Neuron (in vitro differentiated cells): Measurements from ENCODE around the gene B4GALT1.

Source experiments
- H2AFZ ChIP-seq: one replicate; pipeline ENCODE4 v1.6.1; 2013; ENCODE audit warnings: low read depth, mild to moderate bottlenecking, inconsistent platforms, low read length, moderate library complexity
- H3K27me3 ChIP-seq: one replicate; pipeline ENCODE4 v1.6.1; 2013; ENCODE audit warnings: low read length; ENCODE audit not compliant: insufficient read depth
- H3K36me3 ChIP-seq: one replicate; pipeline ENCODE4 v1.6.1; 2013; ENCODE audit warnings: low read length; ENCODE audit not compliant: insufficient read depth
- H3K4me1 ChIP-seq: one replicate; pipeline ENCODE4 v1.6.1; 2013; ENCODE audit warnings: low read length; ENCODE audit not compliant: insufficient read depth
- H3K4me3 ChIP-seq: 2 replicates; pipeline ENCODE4 v1.5.1; 2013; ENCODE audit warnings: mild to moderate bottlenecking, low read length, moderate library complexity
- H3K9me3 ChIP-seq: one replicate; pipeline ENCODE4 v1.6.1; 2013; ENCODE audit warnings: low read length

B4GALT1 gene

DNA sequence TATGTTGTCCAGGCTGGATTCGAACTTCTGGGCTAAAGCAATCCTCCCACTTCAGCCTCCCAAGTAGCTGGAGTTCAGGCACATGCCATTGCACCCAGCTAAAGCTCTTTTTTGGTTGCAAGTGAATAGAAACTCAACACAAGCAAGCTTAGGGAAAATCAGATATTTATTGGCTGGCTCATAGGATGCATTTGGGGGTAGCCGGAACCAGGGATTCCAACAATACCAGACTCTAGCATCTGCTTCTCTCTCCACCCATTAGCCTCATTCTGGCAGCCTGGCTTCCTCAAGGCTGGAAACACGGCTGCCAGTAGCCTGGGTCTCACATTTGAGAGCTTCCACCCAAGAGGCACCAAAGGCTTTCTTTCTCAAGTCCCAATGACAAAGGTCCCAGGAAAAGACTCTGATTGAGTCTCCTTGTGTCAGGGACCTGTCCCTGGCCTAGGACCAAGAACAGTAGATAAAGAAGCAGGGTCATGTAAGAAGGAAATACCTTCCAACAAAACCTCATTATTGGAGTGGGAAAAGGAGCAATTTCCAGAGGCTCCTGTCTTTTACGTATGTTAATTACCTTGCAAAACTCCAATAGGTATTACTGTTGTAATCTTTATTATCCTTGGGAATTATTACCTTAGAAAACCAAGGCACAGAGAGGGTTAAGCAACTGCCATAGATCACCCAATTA, 23.0 kb upstream of the B4GALT1 start:
- H3K9me3 ChIP-seq: peaks cover 1% of the 10 kb centered on the region
- H2AFZ ChIP-seq: no peak overlapping the region
- no peak overlapping the region for H3K4me3 ChIP-seq
- H3K36me3 ChIP-seq: no peaks in the 10 kb centered on the region
- peaks cover 6% of the 10 kb centered on the region for H3K4me1 ChIP-seq
- peaks cover 45% of the 10 kb centered on the region for H3K27me3 ChIP-seq

DNA sequence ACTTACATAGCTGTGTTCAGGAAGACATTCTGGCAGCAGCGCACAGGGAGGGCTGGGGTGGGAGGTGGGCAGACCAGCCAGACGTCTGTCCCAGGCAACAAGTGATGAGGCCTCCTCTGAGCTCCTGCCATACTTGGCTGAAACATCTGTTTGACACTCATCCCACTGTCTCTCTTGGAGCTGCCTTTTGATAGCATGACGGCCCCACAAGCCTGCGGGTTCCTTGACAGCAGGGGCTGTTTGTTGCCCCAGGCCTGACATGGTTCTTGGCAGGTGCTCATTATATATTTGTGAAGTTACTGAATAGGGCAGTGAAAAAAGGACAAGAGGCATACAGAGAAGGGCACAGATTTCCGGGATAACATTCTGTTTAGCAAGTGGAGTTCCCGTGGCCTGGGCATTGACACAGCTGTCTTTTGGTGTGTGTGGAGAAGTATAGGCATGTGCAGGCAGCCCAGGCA, 22.2 kb upstream of the B4GALT1 start:
- H3K4me1 ChIP-seq: peaks cover 6% of the 10 kb centered on the region
- no peak overlapping the region for H3K4me3 ChIP-seq
- H3K27me3 ChIP-seq: peaks cover 46% of the 10 kb centered on the region
- peaks cover 1% of the 10 kb centered on the region for H3K9me3 ChIP-seq
- H2AFZ ChIP-seq: no peak overlapping the region
- H3K36me3 ChIP-seq: no peaks in the 10 kb centered on the region

DNA sequence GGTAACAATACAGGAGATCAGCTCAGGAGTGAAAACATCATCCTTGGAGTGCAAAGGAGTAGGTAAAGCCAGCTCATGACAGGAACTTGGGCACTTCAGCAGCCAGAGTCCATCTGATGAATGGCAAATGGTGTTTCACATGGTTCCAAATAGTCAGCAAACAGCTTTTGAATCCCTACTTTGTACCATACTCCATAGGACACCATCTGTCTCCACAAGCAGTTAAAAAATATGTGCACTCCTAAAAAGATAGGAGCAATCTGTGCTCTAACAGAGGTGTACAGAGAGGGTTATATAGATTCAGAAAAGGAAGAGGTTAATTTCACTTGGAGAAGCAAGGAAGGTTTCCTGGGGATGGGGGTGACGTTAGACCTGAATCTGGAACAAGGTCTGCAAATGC, 21.6 kb upstream of the B4GALT1 start:
- H3K4me3 ChIP-seq: no peak overlapping the region
- H2AFZ ChIP-seq: no peak overlapping the region
- H3K4me1 ChIP-seq: peaks cover 6% of the 10 kb centered on the region
- no peaks in the 10 kb centered on the region for H3K36me3 ChIP-seq
- peaks cover 46% of the 10 kb centered on the region for H3K27me3 ChIP-seq
- H3K9me3 ChIP-seq: peaks cover 1% of the 10 kb centered on the region

DNA sequence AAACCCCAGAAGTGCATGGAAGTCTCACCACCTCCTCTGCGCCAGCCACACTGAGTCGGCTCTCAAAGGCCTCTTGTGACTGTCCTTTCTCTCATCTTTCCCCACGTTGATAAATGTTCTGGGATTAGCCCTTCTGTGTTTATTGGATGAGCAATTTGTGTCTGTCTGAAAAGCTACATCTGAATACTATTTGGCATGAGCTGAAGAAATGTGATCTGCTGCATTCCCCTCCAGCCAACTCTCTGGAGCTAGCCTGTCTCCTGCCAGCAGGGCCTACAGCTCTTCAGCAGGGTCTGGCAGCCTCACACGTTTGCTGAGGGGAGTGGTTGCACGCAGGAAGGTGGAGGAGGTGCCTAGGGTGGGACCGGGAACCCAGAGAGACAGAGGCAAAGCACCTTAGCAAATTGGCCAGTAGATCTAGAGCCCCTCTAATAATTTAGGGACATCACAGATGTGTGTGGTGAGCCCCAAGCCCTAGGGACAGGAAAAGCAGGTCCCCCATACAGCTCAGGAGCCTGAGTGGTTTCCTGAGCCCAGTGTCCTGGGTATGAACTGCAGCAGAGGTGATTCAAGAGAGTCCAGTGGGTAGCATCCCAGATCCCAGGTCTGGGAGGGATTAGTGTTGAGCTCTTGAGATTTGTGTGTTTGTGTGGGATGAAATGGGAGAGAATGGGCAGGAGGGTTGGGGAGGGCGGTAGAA, 20.5 kb upstream of the B4GALT1 start:
- H3K9me3 ChIP-seq: peaks cover 1% of the 10 kb centered on the region
- no peak overlapping the region for H2AFZ ChIP-seq
- no peaks in the 10 kb centered on the region for H3K36me3 ChIP-seq
- H3K4me3 ChIP-seq: no peak overlapping the region
- peaks cover 6% of the 10 kb centered on the region for H3K4me1 ChIP-seq
- peaks cover 38% of the 10 kb centered on the region for H3K27me3 ChIP-seq

DNA sequence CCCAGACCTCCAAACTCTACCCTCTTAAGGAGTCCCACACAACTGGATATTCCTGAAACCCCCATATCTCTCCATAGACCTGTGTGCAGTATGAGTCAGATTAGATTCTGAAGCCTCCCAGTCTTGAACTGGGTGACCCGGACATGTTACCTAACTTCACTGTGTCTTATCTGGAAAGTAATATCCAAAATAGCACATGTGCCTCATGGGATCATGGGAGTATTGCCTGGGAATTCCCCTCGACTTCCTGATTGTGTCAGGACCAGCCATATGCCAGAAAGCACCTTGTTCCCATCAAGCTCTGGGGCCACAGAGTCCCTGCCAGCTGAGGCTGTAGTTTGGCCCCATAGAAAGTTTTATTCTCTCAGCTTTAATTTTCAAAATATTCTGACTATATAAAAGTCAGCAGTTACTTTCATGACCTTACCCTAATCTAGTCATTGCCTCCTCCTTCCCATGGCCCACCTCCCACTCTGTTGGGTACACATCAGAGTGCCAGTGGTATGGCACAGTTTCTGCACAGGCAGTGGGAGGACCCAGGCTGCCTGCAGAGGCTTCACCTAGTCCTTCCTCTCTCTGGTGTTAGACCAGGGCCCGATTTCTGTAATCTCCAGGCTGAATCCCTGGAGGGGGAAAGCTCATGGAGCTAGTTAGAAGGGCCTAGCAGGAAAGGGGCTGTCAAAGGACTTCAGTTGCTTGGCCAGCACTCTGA, 19.5 kb upstream of the B4GALT1 start:
- Histone ChIP-seq H3K4me3 (no peak overlapping the region), H3K36me3 (no peaks in the 10 kb centered on the region), H2AFZ (no peak overlapping the region), H3K4me1 (peaks cover 6% of the 10 kb centered on the region), H3K9me3 (peaks cover 1% of the 10 kb centered on the region), H3K27me3 (peaks cover 42% of the 10 kb centered on the region)

DNA sequence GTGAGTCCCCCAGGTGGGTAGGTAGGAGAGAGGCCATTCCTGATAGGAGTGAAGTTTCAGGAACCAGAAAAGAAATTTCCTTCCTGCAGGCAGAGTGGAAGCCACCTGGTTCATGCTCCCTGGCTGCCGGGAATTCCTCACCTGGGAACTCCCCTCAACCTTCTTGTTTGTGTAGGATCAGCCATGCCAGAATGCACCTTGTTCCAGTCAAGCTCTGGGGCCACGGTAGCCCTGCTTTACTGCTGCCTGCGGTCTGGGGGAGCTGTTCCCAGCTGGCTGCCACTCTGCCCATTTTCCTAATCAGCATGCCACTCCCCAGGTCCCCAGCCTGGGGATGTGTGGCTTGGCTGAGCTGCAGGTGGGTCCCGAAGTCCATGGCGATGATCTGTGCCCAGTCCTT, 18.7 kb upstream of the B4GALT1 start:
- H3K4me1 ChIP-seq: peaks cover 6% of the 10 kb centered on the region
- H3K27me3 ChIP-seq: peaks cover 43% of the 10 kb centered on the region
- no peaks in the 10 kb centered on the region for H3K36me3 ChIP-seq

DNA sequence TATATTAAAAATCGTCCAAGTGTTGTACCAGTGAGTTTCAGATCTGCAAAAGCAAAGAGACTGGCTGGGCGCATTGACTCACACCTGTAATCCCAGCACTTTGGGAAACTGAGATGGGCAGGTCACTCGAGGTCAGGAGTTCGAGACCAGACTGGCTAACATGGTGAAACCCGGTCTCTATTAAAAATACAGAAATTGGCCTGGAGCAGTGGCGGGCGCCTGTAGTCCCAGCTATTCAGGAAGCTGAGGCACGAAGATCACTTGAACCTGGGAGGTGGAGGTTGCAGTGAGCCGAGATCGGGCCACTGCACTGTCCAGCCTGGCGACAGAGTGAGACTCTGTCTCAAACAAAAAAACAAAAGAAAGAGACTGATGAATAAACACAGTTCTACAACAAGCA, 18.3 kb upstream of the B4GALT1 start:
- Histone ChIP-seq H2AFZ (no peak overlapping the region), H3K4me3 (no peak overlapping the region), H3K27me3 (peaks cover 43% of the 10 kb centered on the region), H3K9me3 (peaks cover 1% of the 10 kb centered on the region), H3K36me3 (no peaks in the 10 kb centered on the region), H3K4me1 (peaks cover 6% of the 10 kb centered on the region)

More for the DNA sequence above, 18.7 kb upstream of the B4GALT1 start:
- Histone ChIP-seq H3K4me3 (no peak overlapping the region), H2AFZ (no peak overlapping the region), H3K9me3 (peaks cover 1% of the 10 kb centered on the region)

DNA sequence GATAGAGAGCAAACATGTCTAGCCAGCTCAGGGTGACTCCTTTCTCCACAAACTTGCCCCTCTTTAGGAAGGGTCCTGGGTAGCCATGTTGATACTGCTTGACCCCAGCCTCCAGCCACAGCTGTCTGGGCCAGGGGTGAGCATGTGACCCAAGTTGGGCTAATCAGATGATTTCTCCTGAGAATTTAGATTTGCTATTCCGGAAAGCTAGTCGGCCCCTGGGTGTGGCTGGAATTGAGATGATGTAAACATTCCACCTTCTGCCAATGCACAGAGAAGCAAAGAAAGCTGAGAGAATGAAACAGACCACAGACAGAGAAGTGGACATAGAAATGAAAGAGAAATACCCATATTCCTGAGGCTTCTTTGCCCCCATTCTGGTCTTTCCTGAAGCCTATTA, 17.8 kb upstream of the B4GALT1 start:
- peaks cover 45% of the 10 kb centered on the region for H3K27me3 ChIP-seq
- peaks cover 1% of the 10 kb centered on the region for H3K9me3 ChIP-seq
- H3K36me3 ChIP-seq: no peaks in the 10 kb centered on the region
- H2AFZ ChIP-seq: no peak overlapping the region
- no peak overlapping the region for H3K4me3 ChIP-seq
- H3K4me1 ChIP-seq: peaks cover 6% of the 10 kb centered on the region

DNA sequence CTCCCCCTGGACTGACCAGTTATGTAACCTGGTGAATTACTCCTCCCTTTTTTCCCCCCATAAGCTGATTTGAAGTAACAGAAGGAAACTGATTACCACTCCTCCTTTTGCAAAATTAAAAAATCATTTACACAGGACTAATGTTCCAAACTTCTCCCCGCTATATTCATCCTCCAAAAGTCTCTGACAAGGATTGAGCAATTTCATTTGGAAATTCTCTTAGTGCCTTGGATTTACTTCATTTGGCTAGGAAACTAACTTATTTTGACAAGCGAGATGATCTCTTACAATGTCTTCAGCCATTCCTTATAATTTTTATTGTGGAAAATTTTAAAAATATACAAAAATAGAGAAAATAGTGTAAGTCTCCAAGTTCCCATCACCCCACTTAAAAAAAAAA, 15.4 kb upstream of the B4GALT1 start:
- no peaks in the 10 kb centered on the region for H3K36me3 ChIP-seq
- no peak overlapping the region for H3K4me3 ChIP-seq
- no peaks in the 10 kb centered on the region for H3K4me1 ChIP-seq
- peaks cover 1% of the 10 kb centered on the region for H3K9me3 ChIP-seq
- H3K27me3 ChIP-seq: peaks cover 40% of the 10 kb centered on the region
- H2AFZ ChIP-seq: no peak overlapping the region

DNA sequence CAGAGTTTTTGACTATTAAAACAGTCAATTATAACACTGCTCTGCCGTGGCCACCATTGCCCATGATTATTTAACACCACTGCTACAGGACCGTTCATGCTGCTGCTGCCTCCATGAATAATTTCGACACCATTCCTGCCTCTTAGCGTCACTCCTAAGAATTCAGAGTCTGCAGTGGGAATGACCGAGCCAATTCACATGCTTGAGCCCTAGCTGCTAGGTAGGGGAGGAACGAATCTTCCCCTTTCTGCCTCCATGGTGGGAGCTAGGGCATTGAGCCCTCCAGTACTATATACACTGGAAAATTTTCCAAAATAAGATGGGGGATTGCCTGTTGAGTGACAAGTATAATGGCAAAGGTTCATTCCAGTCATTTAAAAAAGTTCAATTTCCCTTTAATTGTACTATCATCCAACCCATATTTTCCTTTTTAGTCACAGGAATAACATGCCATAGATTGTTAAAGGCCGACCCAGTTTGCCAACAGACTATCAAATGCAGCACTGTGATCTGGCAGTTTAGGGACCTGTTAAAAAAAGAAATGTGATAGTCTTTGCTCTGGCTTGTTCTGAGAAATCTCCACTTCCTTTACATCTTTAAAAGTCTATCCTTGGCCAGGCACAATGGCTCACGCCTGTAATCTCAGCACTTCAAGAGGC, 13.5 kb upstream of the B4GALT1 start:
- Histone ChIP-seq H3K9me3 (no peaks in the 10 kb centered on the region), H3K27me3 (peaks cover 29% of the 10 kb centered on the region), H3K4me1 (no peaks in the 10 kb centered on the region), H3K36me3 (no peaks in the 10 kb centered on the region), H3K4me3 (no peak overlapping the region), H2AFZ (no peak overlapping the region)

DNA sequence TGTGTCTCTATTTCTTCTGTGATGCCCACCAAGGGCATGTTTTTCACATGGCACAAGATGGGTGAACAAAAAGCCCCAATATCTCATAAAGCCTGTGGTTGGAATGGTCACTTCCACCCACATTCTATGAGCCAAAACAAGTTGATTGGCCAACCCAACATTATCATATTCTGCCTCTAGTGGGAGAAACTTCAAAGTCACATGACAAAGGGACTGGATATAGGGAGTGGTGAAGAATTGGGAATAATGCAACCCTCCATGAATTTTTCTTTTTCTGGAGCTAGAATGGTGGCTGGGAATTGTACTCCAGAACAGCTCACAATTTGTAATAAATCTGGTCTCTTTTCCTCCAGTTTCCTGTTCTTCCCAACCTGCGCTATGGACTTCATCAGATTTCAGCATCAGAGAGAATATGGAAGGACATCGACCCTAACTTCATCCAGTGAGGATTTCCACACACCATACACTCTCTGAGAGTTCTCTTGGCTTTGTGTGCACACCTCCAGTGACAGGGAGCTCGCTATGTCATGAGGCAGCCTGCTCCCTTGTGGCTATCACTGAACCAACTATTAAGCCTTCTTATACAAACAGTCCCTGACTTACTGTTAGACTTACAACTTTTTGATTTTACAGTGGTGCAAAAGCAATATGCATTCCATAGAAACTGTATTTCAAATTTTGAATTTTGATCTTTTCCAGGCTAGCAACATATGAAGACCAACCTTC, 12.0 kb upstream of the B4GALT1 start:
- Histone ChIP-seq H3K36me3 (no peaks in the 10 kb centered on the region), H3K9me3 (no peaks in the 10 kb centered on the region), H3K4me3 (no peak overlapping the region), H3K27me3 (peaks cover 20% of the 10 kb centered on the region), H2AFZ (no peak overlapping the region), H3K4me1 (no peaks in the 10 kb centered on the region)

DNA sequence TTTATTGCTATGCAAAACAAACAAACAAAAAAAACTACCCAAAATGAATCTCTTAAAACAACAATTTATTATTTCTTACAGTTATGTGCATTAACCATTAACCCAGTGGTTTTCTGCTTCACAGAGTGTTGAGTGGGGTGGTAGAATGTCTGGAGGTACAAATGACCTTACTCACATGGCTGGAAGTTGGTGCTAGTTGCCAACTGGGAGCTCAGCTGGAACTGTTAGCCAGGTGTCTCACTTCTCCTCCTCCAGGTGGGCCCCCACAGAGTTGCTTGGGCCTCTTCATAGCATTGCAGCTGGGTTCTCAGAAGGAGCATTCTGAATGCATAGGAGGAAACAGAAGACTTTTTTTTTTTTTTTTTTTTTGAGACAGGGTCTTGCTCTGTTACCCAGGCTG, 10.5 kb upstream of the B4GALT1 start:
- H3K4me1 ChIP-seq: no peaks in the 10 kb centered on the region
- H3K27me3 ChIP-seq: peaks cover 20% of the 10 kb centered on the region
- H2AFZ ChIP-seq: no peak overlapping the region
- H3K4me3 ChIP-seq: no peak overlapping the region
- H3K36me3 ChIP-seq: no peaks in the 10 kb centered on the region
- H3K9me3 ChIP-seq: peaks cover 2% of the 10 kb centered on the region
